Muscle of arm (tissue), 14 donors: ENCODE measurements around the gene SEMA4A. TPM values are rescaled to one million over a fixed set of nuclear protein-coding genes. Genes with fewer than 3 reads are reported as not detected.
"Not testable (repeated sequence)": the region's sequence is repeated elsewhere in the genome, so short reads cannot be mapped to it uniquely, and the experiment has no call there.

Source experiments
- DNase-seq: peaks from one replicate; pipeline ENCODE4 v3.0.0-alpha.2; 2013
- long read RNA-seq, 11 donors: transcript quantifications; one replicate each; lab custom pipeline, GENCODE V29; 2026
- polyA plus RNA-seq, 12 donors: library from polyadenylated mRNA; unstranded; fragments of 120-200 nt; gene quantifications; one replicate each; pipeline ENCODE4 v1.2.1, GENCODE V29; 2013; ENCODE audit not compliant: insufficient read length in 12 of 12

SEMA4A gene
- 10 to 100 TPM in 2 of 12 donors, 1 to 10 TPM in 9, not detected in 1; 2.2 to 16.5 (median 3.4) TPM for polyA plus RNA-seq
- long read RNA-seq, donor 1, partial matches to known transcripts = 6 of 6 reads
- long read RNA-seq, donor 1, other reads (novel, unspliced or antisense) = 0 of 6 reads
- long read RNA-seq, donor 2 = 0 reads
- long read RNA-seq, donor 3 = 0 reads
- long read RNA-seq, donor 4 = 0 reads
- long read RNA-seq, donor 5 = 0 reads
- long read RNA-seq, donor 6 = 0 reads
- long read RNA-seq, donor 7 = 0 reads
- long read RNA-seq, donor 8, partial matches to known transcripts = 0 of 2 reads
- long read RNA-seq, donor 8, other reads (novel, unspliced or antisense) = 0 of 2 reads
- long read RNA-seq, donor 9 = 0 reads
- long read RNA-seq, donor 10 = 0 reads
- long read RNA-seq, donor 11 = 0 reads

- DNase-seq = no peak
Observed at GRCh38 chr1:156153362-156153761, at the start of gene SEMA4A. TSS of gene SEMA4A (plus strand) at chr1:156153585. CDS start at chr1:156154579, 994 bp downstream.

- peak; percentile 91 for DNase-seq
Observed at GRCh38 chr1:156104065-156104810, 49.1 kb upstream of the SEMA4A start.

- DNase-seq = peak; percentile 72
Observed at GRCh38 chr1:156104861-156105832, 48.2 kb upstream of the SEMA4A start.

GRCh38 chr1:156106624-156107488 lies 46.5 kb upstream of the SEMA4A start:
- no peak for DNase-seq

GRCh38 chr1:156108057-156108456 lies 45.3 kb upstream of the SEMA4A start:
- no peak for DNase-seq

GRCh38 chr1:156108664-156109241 lies 44.6 kb upstream of the SEMA4A start:
- no peak for DNase-seq

- no peak for DNase-seq
Observed at GRCh38 chr1:156110252-156110651, 43.1 kb upstream of the SEMA4A start.

- DNase-seq = no peak
Observed at GRCh38 chr1:156111355-156111962, 41.9 kb upstream of the SEMA4A start.

- DNase-seq = no peak
Observed at GRCh38 chr1:156112276-156113137, 40.9 kb upstream of the SEMA4A start.

GRCh38 chr1:156113282-156113950 lies 40.0 kb upstream of the SEMA4A start:
- DNase-seq = no peak

- peak; percentile 92 for DNase-seq
Observed at GRCh38 chr1:156114101-156114918, 39.1 kb upstream of the SEMA4A start, which contains the start of gene LMNA. TSS of gene LMNA (plus strand) at chr1:156114711. CDS start at chr1:156114919, 208 bp downstream.

GRCh38 chr1:156114919-156115513 lies 38.4 kb upstream of the SEMA4A start:
- DNase-seq = no peak

GRCh38 chr1:156115514-156116374 lies 37.6 kb upstream of the SEMA4A start:
- DNase-seq = peak; percentile 72

- DNase-seq = not testable (repeated sequence)
Observed at GRCh38 chr1:156116731-156117130, 36.7 kb upstream of the SEMA4A start.

- no peak for DNase-seq
Observed at GRCh38 chr1:156117414-156118176, 35.8 kb upstream of the SEMA4A start.
